SK-N-MC (cell line): Measurements from ENCODE around the gene TRIM2.

Experiments used
- EZH2 ChIP-seq: fragments of 200-600 bp; sonication (generic); IDR thresholded peaks from one replicate; pipeline ENCODE4 v1.6.1; 2017; ENCODE audit warnings: antibody characterized with exemption
- POLR2AphosphoS5 ChIP-seq: IDR thresholded peaks from 2 replicates; pipeline ENCODE4 v1.6.1; 2012; ENCODE audit warnings: mild to moderate bottlenecking, low read depth, low read length, borderline replicate concordance

GRCh38 chr4:153365003-153365402, 160.8 kb downstream of the TRIM2 start:
- TF ChIP-seq EZH2 (no peak), POLR2AphosphoS5 (no peak)
